Neural cell (in vitro differentiated cells): ENCODE measurements around the gene VWC2.

Source experiments
- EP300 ChIP-seq: fragments of 450-650 bp; conservative IDR thresholded peaks from 2 replicates; pipeline ENCODE4 v1.6.1; 2014; ENCODE audit warnings: antibody characterized with exemption, mild to moderate bottlenecking, moderate library complexity; ENCODE audit not compliant: poor library complexity, severe bottlenecking
- EZH2 ChIP-seq: fragments of 200-600, 300-800 bp; shearing (Covaris generic), sonication (generic); IDR thresholded peaks from 2 replicates; pipeline ENCODE4 v1.6.1; 2014; ENCODE audit warnings: antibody characterized with exemption, low read length, borderline replicate concordance, mild to moderate bottlenecking; ENCODE audit not compliant: insufficient read depth, poor library complexity, severe bottlenecking
- MXI1 ChIP-seq: fragments of 450-650 bp; conservative IDR thresholded peaks from 2 replicates; pipeline ENCODE4 v1.6.1; 2014; ENCODE audit warnings: antibody characterized with exemption, mild to moderate bottlenecking; ENCODE audit not compliant: poor library complexity, severe bottlenecking
- POLR2AphosphoS5 ChIP-seq: IDR thresholded peaks from 2 replicates; pipeline ENCODE4 v1.6.1; 2012
- RAD21 ChIP-seq: fragments of 450-650 bp; conservative IDR thresholded peaks from 2 replicates; pipeline ENCODE4 v1.6.1; 2014; ENCODE audit warnings: antibody characterized with exemption, mild to moderate bottlenecking, moderate library complexity
- SMC3 ChIP-seq: fragments of 450-650 bp; conservative IDR thresholded peaks from 2 replicates; pipeline ENCODE4 v1.6.1; 2014; ENCODE audit warnings: antibody characterized with exemption, mild to moderate bottlenecking, moderate library complexity; ENCODE audit not compliant: poor library complexity
- TAF1 ChIP-seq: IDR thresholded peaks from 2 replicates; pipeline ENCODE4 v1.6.1; 2012; ENCODE audit warnings: low read depth
- TF ChIP-seq, protein P1 (sequence below): fragments of 450-650 bp; IDR thresholded peaks from 2 replicates; pipeline ENCODE4 v1.5.1; 2014; ENCODE audit warnings: antibody characterized with exemption, mild to moderate bottlenecking, moderate library complexity; ENCODE audit not compliant: poor library complexity, severe bottlenecking
- TF ChIP-seq, protein P2 (sequence below): IDR thresholded peaks from 2 replicates; pipeline ENCODE4 v1.6.1; 2012; ENCODE audit warnings: borderline replicate concordance

DNA sequence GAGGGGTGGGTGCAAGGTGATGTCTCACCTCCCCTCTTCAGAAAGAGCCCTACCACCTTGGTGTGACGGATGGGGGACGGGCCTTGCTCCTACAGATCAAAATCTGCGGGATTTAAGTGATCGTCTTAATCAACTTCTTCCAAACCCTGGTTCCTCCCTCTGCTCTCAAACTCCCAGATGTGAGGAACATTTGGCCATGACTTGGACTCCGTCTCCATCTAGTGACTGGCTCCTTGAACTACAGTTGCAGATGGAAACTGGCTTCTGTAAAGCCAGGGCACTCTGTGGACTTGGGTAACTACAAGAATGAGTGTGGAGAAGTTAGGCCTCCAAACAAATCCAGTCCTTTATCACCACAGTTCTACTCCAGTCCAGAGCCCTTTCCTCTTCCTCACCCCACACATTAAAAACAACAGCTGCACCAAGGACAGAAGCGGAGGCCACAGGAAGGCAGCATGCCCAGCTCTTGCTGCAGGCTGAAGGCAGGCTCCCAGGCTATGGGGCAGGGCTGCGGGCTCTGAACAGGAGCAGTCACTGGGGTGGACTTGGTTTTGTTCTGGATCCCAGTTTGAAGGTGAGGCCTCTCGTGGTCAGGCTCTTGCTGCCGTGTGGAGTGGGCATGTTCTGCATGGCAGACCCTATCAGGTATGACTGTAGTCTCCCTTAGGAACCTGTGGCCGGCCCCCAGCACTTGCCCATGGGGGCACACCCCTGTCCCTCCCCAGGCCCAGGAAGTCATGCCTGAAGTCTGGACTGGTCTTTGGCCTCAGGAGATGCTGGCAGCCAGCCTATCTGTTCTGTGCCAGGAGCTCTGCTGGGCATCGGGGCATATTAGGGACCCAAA is 79.4 kb downstream of the VWC2 start:
- TF ChIP-seq, protein P1, sequence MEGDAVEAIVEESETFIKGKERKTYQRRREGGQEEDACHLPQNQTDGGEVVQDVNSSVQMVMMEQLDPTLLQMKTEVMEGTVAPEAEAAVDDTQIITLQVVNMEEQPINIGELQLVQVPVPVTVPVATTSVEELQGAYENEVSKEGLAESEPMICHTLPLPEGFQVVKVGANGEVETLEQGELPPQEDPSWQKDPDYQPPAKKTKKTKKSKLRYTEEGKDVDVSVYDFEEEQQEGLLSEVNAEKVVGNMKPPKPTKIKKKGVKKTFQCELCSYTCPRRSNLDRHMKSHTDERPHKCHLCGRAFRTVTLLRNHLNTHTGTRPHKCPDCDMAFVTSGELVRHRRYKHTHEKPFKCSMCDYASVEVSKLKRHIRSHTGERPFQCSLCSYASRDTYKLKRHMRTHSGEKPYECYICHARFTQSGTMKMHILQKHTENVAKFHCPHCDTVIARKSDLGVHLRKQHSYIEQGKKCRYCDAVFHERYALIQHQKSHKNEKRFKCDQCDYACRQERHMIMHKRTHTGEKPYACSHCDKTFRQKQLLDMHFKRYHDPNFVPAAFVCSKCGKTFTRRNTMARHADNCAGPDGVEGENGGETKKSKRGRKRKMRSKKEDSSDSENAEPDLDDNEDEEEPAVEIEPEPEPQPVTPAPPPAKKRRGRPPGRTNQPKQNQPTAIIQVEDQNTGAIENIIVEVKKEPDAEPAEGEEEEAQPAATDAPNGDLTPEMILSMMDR = peak; percentile 96
- TF ChIP-seq TAF1 (no peak), POLR2AphosphoS5 (no peak), EZH2 (no peak), RAD21 (peak; percentile 99), MXI1 (no peak), EP300 (no peak), SMC3 (peak; percentile 98)
- TF ChIP-seq, protein P2, sequence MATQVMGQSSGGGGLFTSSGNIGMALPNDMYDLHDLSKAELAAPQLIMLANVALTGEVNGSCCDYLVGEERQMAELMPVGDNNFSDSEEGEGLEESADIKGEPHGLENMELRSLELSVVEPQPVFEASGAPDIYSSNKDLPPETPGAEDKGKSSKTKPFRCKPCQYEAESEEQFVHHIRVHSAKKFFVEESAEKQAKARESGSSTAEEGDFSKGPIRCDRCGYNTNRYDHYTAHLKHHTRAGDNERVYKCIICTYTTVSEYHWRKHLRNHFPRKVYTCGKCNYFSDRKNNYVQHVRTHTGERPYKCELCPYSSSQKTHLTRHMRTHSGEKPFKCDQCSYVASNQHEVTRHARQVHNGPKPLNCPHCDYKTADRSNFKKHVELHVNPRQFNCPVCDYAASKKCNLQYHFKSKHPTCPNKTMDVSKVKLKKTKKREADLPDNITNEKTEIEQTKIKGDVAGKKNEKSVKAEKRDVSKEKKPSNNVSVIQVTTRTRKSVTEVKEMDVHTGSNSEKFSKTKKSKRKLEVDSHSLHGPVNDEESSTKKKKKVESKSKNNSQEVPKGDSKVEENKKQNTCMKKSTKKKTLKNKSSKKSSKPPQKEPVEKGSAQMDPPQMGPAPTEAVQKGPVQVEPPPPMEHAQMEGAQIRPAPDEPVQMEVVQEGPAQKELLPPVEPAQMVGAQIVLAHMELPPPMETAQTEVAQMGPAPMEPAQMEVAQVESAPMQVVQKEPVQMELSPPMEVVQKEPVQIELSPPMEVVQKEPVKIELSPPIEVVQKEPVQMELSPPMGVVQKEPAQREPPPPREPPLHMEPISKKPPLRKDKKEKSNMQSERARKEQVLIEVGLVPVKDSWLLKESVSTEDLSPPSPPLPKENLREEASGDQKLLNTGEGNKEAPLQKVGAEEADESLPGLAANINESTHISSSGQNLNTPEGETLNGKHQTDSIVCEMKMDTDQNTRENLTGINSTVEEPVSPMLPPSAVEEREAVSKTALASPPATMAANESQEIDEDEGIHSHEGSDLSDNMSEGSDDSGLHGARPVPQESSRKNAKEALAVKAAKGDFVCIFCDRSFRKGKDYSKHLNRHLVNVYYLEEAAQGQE = no peak
